Measurements from ENCODE around the gene KIAA0408.

KIAA0408 gene

DNA sequence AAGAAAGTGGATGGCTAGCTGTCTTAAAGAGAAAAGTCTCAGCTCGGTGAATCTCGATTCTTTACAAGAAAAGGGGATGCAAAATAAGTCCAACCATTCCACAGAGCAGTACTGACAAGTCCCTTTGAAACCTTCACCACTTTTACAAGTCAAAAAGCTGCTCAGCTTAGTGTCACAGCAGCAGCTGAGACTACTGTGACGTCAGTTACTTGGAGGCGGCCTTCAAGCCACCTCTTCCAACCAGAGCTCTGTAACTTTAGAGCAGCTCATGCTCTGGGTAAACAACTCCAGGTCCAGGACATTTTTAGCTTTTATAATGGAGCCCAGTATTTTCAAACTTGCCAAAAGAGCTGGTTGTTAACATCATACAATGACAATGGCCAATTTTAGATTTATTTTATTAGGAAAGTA lies at the start of gene KIAA0408:
Gene KIAA0408 (minus strand): TSS at position 159 of the 411 bp plus-strand sequence. CDS start 5,408 bp downstream, outside the sequence.
- in situ Hi-C loops (cut with MboI; ENCODE audit: low sequenced_read_pairs) = no loop called here

GRCh38 chr6:127506894-127507293 lies 47.7 kb upstream of the KIAA0408 start:
- in situ Hi-C loops (cut with MboI; ENCODE audit: low sequenced_read_pairs) = no loop called here

- in situ Hi-C loops (cut with MboI; ENCODE audit: low sequenced_read_pairs) = no loop called here
These were observed 43.8 kb upstream of the KIAA0408 start for GRCh38 chr6:127503022-127503421.

DNA sequence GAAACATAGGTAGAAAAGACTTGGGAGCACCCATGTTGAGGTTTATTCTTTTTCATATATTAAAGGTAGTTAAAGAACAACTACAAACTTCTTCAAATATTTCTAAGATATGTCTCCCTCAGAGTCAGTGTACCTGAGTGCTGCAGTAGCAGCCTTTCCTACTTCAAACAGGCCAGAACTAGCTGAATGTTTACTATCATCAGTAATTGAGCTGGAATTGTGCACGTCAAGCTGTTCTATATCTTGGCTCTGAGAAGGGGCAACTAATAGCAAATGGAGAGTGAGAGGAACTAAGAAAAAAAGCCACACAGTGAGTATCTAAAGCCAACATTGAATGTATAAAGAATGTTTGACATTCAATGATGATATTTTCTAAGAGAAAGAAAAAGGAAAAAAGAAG lies 38.2 kb upstream of the KIAA0408 start:
- in situ Hi-C loops (cut with MboI; ENCODE audit: low sequenced_read_pairs) = no loop called here

- in situ Hi-C loops (cut with MboI; ENCODE audit: low sequenced_read_pairs) = no loop called here
These were observed 37.3 kb upstream of the KIAA0408 start for GRCh38 chr6:127496471-127496870.

DNA sequence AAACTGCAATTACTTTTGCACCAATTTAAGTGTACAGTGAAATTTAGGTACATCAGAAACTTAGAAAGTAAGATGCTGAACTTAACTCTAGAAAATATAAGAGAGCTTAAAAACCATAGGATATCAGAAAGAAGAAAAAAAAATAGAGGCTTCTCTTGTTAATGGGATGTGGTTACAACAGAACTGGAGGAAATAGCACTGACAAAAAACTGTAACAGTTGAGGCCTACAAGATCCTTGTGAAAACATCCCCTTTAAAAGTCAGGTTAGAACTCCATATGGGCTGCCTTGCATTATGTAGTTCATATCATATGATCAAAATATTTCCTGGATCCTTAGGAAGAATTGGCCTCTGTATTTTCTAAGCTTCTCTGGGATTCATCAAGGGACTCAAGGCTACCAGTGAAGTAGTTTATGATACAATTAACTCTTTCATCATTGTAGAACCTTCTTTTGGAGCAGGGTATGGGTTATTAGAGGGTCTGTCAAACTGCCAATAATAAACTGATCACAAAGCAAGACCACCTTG lies 35.1 kb upstream of the KIAA0408 start:
- in situ Hi-C loops (cut with MboI; ENCODE audit: low sequenced_read_pairs) = no loop called here

DNA sequence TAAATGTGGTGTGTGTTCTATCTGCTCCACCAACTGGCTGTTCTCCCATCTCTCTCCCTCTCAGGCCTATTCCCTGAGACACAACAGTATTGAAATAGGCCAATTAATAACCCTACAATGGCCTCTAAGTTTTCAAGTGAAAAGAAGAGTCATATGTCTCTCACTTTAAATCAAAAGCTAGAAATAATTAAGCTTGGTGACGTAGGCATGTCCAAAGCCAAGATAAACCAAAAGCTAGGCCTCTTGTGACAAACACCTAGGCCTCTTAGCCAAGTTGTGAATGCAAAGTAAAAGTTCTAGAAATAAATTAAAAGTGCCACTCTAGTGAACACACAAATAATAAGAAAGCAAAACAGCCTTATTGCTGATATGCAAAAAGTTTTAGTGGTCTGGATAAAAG lies 30.1 kb upstream of the KIAA0408 start:
- in situ Hi-C loops (cut with MboI; ENCODE audit: low sequenced_read_pairs) = no loop called here

DNA sequence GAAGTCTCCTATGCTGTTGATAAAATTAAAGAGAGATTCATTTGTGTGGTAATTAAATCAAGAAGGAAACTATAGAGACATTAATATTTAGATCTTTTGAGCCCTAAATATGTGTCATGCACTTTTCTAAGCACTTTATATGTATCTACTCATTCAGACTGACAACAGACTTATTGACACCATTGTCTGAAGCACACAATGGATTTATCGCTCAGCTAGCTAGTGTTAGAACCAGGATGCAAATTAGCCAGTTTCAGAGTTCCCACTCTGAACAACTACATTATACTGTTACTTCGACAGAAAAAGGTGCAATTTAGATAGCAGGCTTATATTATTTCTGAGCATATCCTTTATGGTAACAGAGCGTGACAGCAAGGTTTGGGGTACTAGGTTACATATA lies 27.7 kb upstream of the KIAA0408 start:
- in situ Hi-C loops (cut with MboI; ENCODE audit: low sequenced_read_pairs) = no loop called here

DNA sequence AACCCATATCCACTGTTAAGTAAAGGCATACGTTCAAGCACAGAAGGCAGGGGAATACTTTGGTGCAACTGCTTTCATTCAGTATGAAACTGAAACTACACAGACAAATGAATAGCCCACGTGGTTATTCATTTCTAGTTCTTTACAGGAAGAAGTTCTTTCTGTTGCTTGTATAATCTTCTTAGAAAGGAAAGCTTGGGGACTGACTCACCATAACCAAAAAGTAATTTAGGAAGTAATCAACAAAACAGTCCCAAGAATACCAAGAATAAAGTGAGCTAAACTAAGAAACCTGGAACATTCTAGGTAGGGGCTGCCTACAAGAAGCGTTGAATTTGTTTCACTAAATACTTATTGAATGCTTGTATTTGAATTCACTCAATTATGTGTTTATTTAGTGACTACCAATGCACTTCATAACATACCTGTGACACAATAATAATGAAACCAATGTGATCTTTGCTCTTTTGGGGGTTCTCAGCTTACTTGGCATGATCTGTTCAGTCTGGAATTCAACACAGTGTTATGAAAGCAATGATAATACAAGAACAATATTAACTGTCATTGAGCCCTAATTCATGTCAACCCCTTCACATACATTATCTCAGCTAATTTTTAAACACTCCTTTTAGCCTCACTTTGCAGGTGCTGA lies 25.1 kb upstream of the KIAA0408 start:
- in situ Hi-C loops (cut with MboI; ENCODE audit: low sequenced_read_pairs) = no loop called here

GRCh38 chr6:127483399-127484055 lies 24.3 kb upstream of the KIAA0408 start:
- in situ Hi-C loops (cut with MboI; ENCODE audit: low sequenced_read_pairs) = no loop called here

DNA sequence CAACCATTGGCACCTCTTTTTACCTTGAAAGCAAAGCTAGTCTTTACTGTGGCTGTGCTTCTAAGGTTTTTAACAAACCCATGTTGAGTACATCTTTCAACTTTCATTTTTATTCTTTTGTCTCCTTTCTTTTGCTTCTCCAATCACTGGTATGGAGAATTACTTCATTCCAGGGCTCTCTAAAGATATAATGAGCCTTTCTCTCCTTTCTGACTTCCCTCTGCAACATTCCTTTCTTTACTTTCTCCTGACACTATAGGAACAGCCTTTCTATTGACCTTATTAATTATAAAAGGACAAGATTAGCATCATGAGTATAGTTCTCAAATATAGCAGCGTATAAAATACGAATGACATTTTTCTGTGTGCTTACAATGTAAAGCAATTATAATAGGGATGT lies 23.1 kb upstream of the KIAA0408 start:
- in situ Hi-C loops (cut with MboI; ENCODE audit: low sequenced_read_pairs) = no loop called here

- in situ Hi-C loops (cut with MboI; ENCODE audit: low sequenced_read_pairs) = no loop called here
These were observed 22.4 kb upstream of the KIAA0408 start for GRCh38 chr6:127481628-127482027.

GRCh38 chr6:127481111-127481510 lies 21.9 kb upstream of the KIAA0408 start:
- in situ Hi-C loops (cut with MboI; ENCODE audit: low sequenced_read_pairs) = no loop called here

GRCh38 chr6:127477658-127478057 lies 18.5 kb upstream of the KIAA0408 start:
- in situ Hi-C loops (cut with MboI; ENCODE audit: low sequenced_read_pairs) = no loop called here

DNA sequence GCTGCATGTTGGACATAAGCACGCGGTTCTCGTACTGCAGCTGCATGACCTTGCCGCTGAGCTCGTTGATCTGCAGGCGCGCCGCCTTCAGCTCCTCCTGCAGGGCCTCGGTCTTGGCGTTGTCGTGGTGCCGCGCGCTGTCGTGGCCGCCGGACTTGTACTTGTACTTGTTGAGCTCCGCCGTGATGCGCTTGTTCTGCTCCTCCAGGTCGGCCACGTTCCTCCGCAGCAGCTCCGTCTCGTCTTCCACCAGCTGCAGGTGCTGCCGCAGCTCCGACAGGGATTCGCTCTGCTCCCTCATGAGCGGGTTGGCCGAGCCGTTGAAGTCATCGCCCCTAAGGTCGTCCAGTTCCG lies 16.6 kb upstream of the KIAA0408 start:
- in situ Hi-C loops (cut with MboI; ENCODE audit: low sequenced_read_pairs) = no loop called here

DNA sequence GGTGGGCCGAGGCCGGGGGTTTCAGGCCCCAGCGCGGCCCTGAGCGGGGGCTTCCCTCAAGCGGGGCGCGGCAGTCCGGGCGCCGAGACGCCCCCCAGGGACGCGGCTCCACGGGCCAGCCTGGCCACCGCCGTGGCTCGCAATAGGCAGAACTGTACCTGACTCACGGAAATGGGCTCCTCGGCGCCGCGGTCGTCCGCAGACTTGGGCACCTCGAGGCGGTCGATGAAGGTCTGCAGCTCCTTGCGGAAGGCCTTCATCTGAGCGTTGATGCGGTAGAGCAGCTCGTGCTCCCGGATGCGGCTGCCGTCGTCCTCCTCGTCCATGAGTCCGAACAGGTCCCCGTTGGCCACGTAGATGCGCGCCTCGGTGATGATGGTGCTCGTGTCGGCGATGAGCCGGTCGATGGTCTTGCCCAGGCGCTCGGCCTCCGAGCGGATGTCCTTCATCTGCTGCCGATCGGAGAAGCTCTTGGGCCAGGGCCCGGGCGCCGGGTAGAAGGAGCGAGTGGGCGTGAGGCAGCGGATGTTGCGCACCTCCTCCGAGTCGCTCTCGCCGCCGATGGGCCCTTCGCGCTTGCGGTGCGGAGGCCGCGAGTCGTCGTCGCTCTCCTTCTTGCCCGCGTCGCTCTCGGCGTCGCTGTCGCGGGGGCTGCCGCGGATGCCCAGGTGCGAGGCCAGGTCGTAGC lies 16.1 kb upstream of the KIAA0408 start:
- in situ Hi-C loops (cut with MboI; ENCODE audit: low sequenced_read_pairs) = no loop called here

GRCh38 chr6:127471379-127472255 lies 12.4 kb upstream of the KIAA0408 start:
- in situ Hi-C loops (cut with MboI; ENCODE audit: low sequenced_read_pairs) = no loop called here

- in situ Hi-C loops (cut with MboI; ENCODE audit: low sequenced_read_pairs) = no loop called here
These were observed 9.7 kb upstream of the KIAA0408 start for GRCh38 chr6:127468936-127469335.

DNA sequence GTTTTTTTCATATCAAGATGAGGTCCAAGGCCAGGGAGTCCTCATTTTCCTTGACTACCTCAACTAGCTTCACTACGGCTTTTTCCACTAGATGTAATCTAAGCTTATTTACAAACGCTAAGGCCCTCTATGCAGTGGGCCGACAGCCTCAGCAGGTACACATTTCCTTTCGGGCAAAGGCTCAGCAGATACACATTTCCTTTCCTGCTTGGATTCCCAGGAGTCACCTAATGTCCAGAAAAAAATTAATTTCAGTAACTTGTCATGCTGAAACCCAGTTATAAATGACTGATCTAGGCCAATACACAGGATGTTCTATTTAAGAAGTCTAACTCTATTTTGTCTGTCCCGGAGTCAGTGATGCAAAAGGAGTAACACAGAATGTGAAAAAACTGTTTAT lies 7.2 kb upstream of the KIAA0408 start:
- in situ Hi-C loops (cut with MboI; ENCODE audit: low sequenced_read_pairs) = no loop called here

GRCh38 chr6:127464881-127465459 lies 5.8 kb upstream of the KIAA0408 start:
- in situ Hi-C loops (cut with MboI; ENCODE audit: low sequenced_read_pairs) = no loop called here

Measured in HL-60/S4 treated with phorbol 12-myristate 13-acetate at 8.2 ng/mL for 4 days and 3 days (cell line).